Muscle of leg (tissue), 11 donors: Measurements from ENCODE around the gene CDC42EP1. TPM values are rescaled to one million over a fixed set of nuclear protein-coding genes. Genes with fewer than 3 reads are reported as not detected.
A peak's percentile ranks its signal among the peaks of the same experiment; 100 is the strongest.

Experiments used
- DNase-seq: peaks from one replicate; pipeline ENCODE4 v3.0.0; 2013
- H3K27ac ChIP-seq: one replicate; pipeline ENCODE4 v1.5.1; 2013; ENCODE audit warnings: mild to moderate bottlenecking, low read length, control low read depth
- H3K27me3 ChIP-seq: one replicate; pipeline ENCODE4 v1.6.1; 2013; ENCODE audit warnings: low read length; ENCODE audit not compliant: control insufficient read depth, insufficient read depth
- H3K36me3 ChIP-seq: one replicate; pipeline ENCODE4 v1.6.1; 2013; ENCODE audit warnings: low read length; ENCODE audit not compliant: control insufficient read depth, insufficient read depth
- H3K4me1 ChIP-seq: one replicate; pipeline ENCODE4 v1.6.1; 2013; ENCODE audit warnings: low read length; ENCODE audit not compliant: control insufficient read depth, insufficient read depth
- H3K4me3 ChIP-seq: one replicate; pipeline ENCODE4 v1.5.1; 2013; ENCODE audit warnings: low read length, control low read depth
- H3K9me3 ChIP-seq: replicated peaks from 2 replicates; pipeline ENCODE4 v1.6.1; 2013; ENCODE audit warnings: low read depth, low read length; ENCODE audit not compliant: control insufficient read depth
- WGBS: methylation state at CpG from one replicate; pipeline ENCODE4 v1.1.5; 2013; ENCODE audit warnings: missing lambda C conversion rate; ENCODE audit not compliant: insufficient coverage; 5-methylcytosine and 5-hydroxymethylcytosine counted together
- polyA plus RNA-seq, 8 donors: library from polyadenylated mRNA; unstranded; fragments of 120-200 nt; gene quantifications; one replicate each; pipeline versions ENCODE4 v1.2.1 to v1.2.3, GENCODE V29; 2013; ENCODE audit warnings: inconsistent platforms in 1 of 8, low replicate concordance in 1 of 8; ENCODE audit not compliant: insufficient read length in 8 of 8, insufficient read depth in 1 of 8
- total RNA-seq: library from RNA; stranded (reverse); fragments of 120-200 nt; gene quantifications from one replicate; pipeline ENCODE4 v1.2.4, GENCODE V29; 2013

CDC42EP1 gene
- total and polyA plus RNA-seq, 9 donors: 14.9 to 53.9 (median 50.3) TPM

- Histone ChIP-seq H3K27ac (peak overlapping the region; percentile 79), H3K9me3 (no peaks in the 10 kb centered on the region), H3K27me3 (peaks cover 9% of the 10 kb centered on the region), H3K4me1 (peaks cover 54% of the 10 kb centered on the region), H3K4me3 (no peak overlapping the region), H3K36me3 (peaks cover 6% of the 10 kb centered on the region)
- 85% methylated on average over 2 of the region's 7 CpGs for WGBS
- DNase-seq: no peak
Measured at GRCh38 chr22:37557321-37558001, 2.8 kb upstream of the CDC42EP1 start.

- WGBS: 54% methylated on average over 6 of the region's 7 CpGs
- Histone ChIP-seq H3K4me3 (no peak overlapping the region), H3K27me3 (peaks cover 9% of the 10 kb centered on the region), H3K27ac (peak overlapping the region; percentile 59), H3K9me3 (no peaks in the 10 kb centered on the region), H3K36me3 (peaks cover 10% of the 10 kb centered on the region), H3K4me1 (peaks cover 56% of the 10 kb centered on the region)
- no peak for DNase-seq
Measured at GRCh38 chr22:37558815-37559214, 1.5 kb upstream of the CDC42EP1 start.

- Histone ChIP-seq H3K27me3 (peaks cover 9% of the 10 kb centered on the region), H3K4me3 (peak overlapping the region; percentile 47), H3K27ac (peak overlapping the region; percentile 92), H3K36me3 (peaks cover 16% of the 10 kb centered on the region), H3K4me1 (peaks cover 63% of the 10 kb centered on the region), H3K9me3 (no peaks in the 10 kb centered on the region)
- DNase-seq: no peak
- no CpG with 5 or more reads among the region's 6 CpGs for WGBS
Measured at GRCh38 chr22:37559521-37559900, 769 bp upstream of the CDC42EP1 start.

GRCh38 chr22:37560608-37561211, 430 bp downstream of the CDC42EP1 start:
- Histone ChIP-seq H3K4me3 (peak overlapping the region; percentile 91), H3K4me1 (peaks cover 66% of the 10 kb centered on the region), H3K9me3 (no peaks in the 10 kb centered on the region), H3K27me3 (peaks cover 9% of the 10 kb centered on the region), H3K36me3 (peaks cover 16% of the 10 kb centered on the region), H3K27ac (peak overlapping the region; percentile 94)
- 0% methylated on average over 59 of the region's 72 CpGs for WGBS
- DNase-seq: peak; percentile 66

- DNase-seq: peak; percentile 95
- Histone ChIP-seq H3K4me3 (peak overlapping the region; percentile 91), H3K4me1 (peaks cover 71% of the 10 kb centered on the region), H3K27ac (peak overlapping the region; percentile 94), H3K36me3 (peaks cover 23% of the 10 kb centered on the region), H3K27me3 (peaks cover 9% of the 10 kb centered on the region), H3K9me3 (no peaks in the 10 kb centered on the region)
- WGBS: under 1% methylated on average over 48 of the region's 56 CpGs
Measured at GRCh38 chr22:37561212-37562048, 1.1 kb downstream of the CDC42EP1 start.

- peaks cover 32% of the 10 kb centered on the region for H3K36me3 ChIP-seq
- H3K27me3 ChIP-seq: peaks cover 9% of the 10 kb centered on the region
- H3K27ac ChIP-seq: peak overlapping the region; percentile 94
- 78% methylated on average over 4 of the region's 14 CpGs for WGBS
- H3K9me3 ChIP-seq: no peaks in the 10 kb centered on the region
- DNase-seq: no peak
- peaks cover 71% of the 10 kb centered on the region for H3K4me1 ChIP-seq
- H3K4me3 ChIP-seq: peak overlapping the region; percentile 91
Measured at GRCh38 chr22:37562049-37562875, 2.0 kb downstream of the CDC42EP1 start.

- H3K27me3 ChIP-seq: peaks cover 9% of the 10 kb centered on the region
- H3K36me3 ChIP-seq: peaks cover 42% of the 10 kb centered on the region
- H3K4me1 ChIP-seq: peaks cover 73% of the 10 kb centered on the region
- DNase-seq: peak; percentile 61
- H3K4me3 ChIP-seq: no peak overlapping the region
- no peaks in the 10 kb centered on the region for H3K9me3 ChIP-seq
- H3K27ac ChIP-seq: peak overlapping the region; percentile 72
- WGBS: 46% methylated on average over 7 of the region's 14 CpGs
Measured at GRCh38 chr22:37563153-37564081, 3.1 kb downstream of the CDC42EP1 start.

GRCh38 chr22:37564111-37564711, 3.9 kb downstream of the CDC42EP1 start:
- peak overlapping the region; percentile 72 for H3K27ac ChIP-seq

GRCh38 chr22:37565830-37566229, 5.5 kb downstream of the CDC42EP1 start:
- H3K36me3 ChIP-seq: peaks cover 59% of the 10 kb centered on the region
- no peak overlapping the region for H3K27ac ChIP-seq
- peaks cover 9% of the 10 kb centered on the region for H3K27me3 ChIP-seq
- WGBS: 42% methylated on average over 13 of the region's 17 CpGs
- H3K4me1 ChIP-seq: peaks cover 58% of the 10 kb centered on the region
- no peaks in the 10 kb centered on the region for H3K9me3 ChIP-seq
- H3K4me3 ChIP-seq: no peak overlapping the region
- DNase-seq: no peak

More at GRCh38 chr22:37564111-37564711, 3.9 kb downstream of the CDC42EP1 start:
- peak; percentile 79 for DNase-seq
- Histone ChIP-seq H3K27me3 (peaks cover 9% of the 10 kb centered on the region), H3K36me3 (peaks cover 49% of the 10 kb centered on the region), H3K9me3 (no peaks in the 10 kb centered on the region), H3K4me3 (no peak overlapping the region), H3K4me1 (peaks cover 66% of the 10 kb centered on the region)
- 69% methylated on average over 4 of the region's 7 CpGs for WGBS
